Retinal pigment epithelial cell (primary cell): ENCODE data around the gene GTF2H1.

Experiments
- DNase-seq: peaks from one replicate; pipeline ENCODE4 v3.0.0-alpha.2; 2010; ENCODE audit warnings: low read depth
- H3K4me3 ChIP-seq: 2 replicates; pipeline ENCODE4 v1.5.1; 2011; ENCODE audit warnings: mild to moderate bottlenecking, low read length, control low read depth, moderate library complexity
- CTCF ChIP-seq: conservative IDR thresholded peaks from 2 replicates; pipeline ENCODE4 v1.5.1; 2011; ENCODE audit warnings: low read depth, low read length, control low read depth, inconsistent platforms

Gene GTF2H1

GRCh38 chr11:18321969-18322711 is at the start of gene GTF2H1, which contains the start of gene HPS5:
Gene GTF2H1 (plus strand): TSS chr11:18322567. CDS start chr11:18333075, 10,508 bp downstream.
Gene HPS5 (minus strand): TSS chr11:18322140. CDS start chr11:18317858, 4,282 bp downstream.
- DNase-seq, result peak; percentile 96
- no peak for TF ChIP-seq CTCF
- peak within 1 kb of the TSS; percentile 97 for H3K4me3 ChIP-seq

- TF ChIP-seq CTCF, result no peak
- DNase-seq, result no peak
- no peak overlapping the region for H3K4me3 ChIP-seq
These were observed 44.6 kb upstream of the GTF2H1 start for GRCh38 chr11:18277565-18278271.

- DNase-seq, result no peak
- H3K4me3 ChIP-seq, result no peak overlapping the region
- TF ChIP-seq CTCF, result no peak
These were observed 41.8 kb upstream of the GTF2H1 start for GRCh38 chr11:18280438-18281045.

- DNase-seq, result no peak
- TF ChIP-seq CTCF, result no peak
- no peak overlapping the region for H3K4me3 ChIP-seq
These were observed 39.7 kb upstream of the GTF2H1 start for GRCh38 chr11:18282626-18283025.

GRCh38 chr11:18285841-18286240 is 36.5 kb upstream of the GTF2H1 start:
- no peak for TF ChIP-seq CTCF
- H3K4me3 ChIP-seq, result no peak overlapping the region
- no peak for DNase-seq

- TF ChIP-seq CTCF, result no peak
- no peak for DNase-seq
- no peak overlapping the region for H3K4me3 ChIP-seq
These were observed 33.5 kb upstream of the GTF2H1 start for GRCh38 chr11:18288911-18289310.
